Testis (tissue), 2 donors: Measurements from ENCODE around the gene HSD17B14.

ENCODE experiments used
- POLR2A ChIP-seq: fragments of 450-650 bp; IDR thresholded peaks from one replicate; pipeline ENCODE4 v1.6.1; 2017; ENCODE audit warnings: antibody characterized with exemption, mild to moderate bottlenecking, moderate library complexity
- TF ChIP-seq, protein P1 (sequence below), 3 experiments: fragments of 450-650 bp in 2 of 3; fragments of 200-600 bp in 1 of 3; sonication (generic) in 1 of 3; IDR thresholded peaks; one replicate each; pipeline ENCODE4 v1.5.1; 2016 to 2019; ENCODE audit warnings: antibody characterized with exemption in 3 of 3, mild to moderate bottlenecking in 2 of 3, moderate library complexity in 1 of 3

DNA sequence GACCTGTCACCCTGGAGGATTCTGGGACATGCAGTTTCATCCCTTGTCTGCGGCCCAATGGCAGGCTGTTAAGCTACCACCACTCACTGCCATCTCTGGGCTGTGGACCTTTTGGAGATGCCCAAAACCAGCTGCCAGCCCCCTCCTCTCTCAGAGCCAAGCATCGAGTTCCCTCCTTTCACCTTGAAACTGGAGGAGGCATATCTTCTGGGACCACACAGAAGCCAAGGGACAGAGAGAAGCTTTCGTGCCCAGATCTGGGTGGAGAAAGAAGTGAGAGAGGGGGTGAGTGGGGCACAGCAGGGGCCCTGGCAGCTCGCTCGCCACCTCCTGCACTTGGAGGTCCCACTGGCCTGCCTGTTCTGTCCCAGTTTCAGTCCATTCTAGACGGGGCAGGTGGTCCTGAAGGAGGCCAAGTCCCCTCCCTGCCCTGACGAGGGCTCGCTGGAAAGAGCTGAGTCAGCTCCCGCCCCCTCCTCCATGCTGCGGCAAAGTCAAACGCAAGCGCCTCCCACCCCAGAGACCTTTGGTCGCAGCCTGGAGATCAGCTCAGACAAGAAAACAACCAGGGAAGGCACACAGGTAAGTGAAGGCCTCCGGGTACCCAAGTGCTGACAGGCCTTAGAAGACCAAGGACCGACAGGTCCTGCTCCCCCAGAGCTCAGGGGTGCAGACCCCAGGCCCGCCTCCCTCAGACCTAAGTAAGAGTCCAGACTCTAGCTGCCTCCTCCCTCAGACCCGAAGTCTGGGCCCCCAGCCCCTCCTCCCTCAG is 29.3 kb downstream of the HSD17B14 start:
- TF ChIP-seq, protein P1, sequence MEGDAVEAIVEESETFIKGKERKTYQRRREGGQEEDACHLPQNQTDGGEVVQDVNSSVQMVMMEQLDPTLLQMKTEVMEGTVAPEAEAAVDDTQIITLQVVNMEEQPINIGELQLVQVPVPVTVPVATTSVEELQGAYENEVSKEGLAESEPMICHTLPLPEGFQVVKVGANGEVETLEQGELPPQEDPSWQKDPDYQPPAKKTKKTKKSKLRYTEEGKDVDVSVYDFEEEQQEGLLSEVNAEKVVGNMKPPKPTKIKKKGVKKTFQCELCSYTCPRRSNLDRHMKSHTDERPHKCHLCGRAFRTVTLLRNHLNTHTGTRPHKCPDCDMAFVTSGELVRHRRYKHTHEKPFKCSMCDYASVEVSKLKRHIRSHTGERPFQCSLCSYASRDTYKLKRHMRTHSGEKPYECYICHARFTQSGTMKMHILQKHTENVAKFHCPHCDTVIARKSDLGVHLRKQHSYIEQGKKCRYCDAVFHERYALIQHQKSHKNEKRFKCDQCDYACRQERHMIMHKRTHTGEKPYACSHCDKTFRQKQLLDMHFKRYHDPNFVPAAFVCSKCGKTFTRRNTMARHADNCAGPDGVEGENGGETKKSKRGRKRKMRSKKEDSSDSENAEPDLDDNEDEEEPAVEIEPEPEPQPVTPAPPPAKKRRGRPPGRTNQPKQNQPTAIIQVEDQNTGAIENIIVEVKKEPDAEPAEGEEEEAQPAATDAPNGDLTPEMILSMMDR (IDR thresholded peaks at IDR 0.05): no peak
- no peak for TF ChIP-seq POLR2A
